GM12864 (cell line): Measurements from ENCODE around the gene PRRX1.
A peak's percentile ranks its signal among the peaks of the same experiment; 100 is the strongest.

ENCODE experiments used
- DNase-seq: peaks from one replicate; pipeline ENCODE4 v3.0.0-alpha.2; 2011; ENCODE audit warnings: low read depth
- H3K4me3 ChIP-seq: 2 replicates; pipeline ENCODE4 v1.5.1; 2011; ENCODE audit warnings: mild to moderate bottlenecking, low read depth, low read length, control low read depth
- CTCF ChIP-seq: IDR thresholded peaks from 2 replicates; pipeline ENCODE4 v1.5.1; 2011; ENCODE audit warnings: low read depth, mild to moderate bottlenecking, moderate library complexity, low read length, control low read depth, inconsistent platforms; ENCODE audit errors: missing control alignments

PRRX1 gene

GRCh38 chr1:170664093-170664827, at the start of gene PRRX1:
Gene PRRX1 (plus strand): TSS chr1:170664131. CDS start chr1:170664219, 88 bp downstream.
- no peak for TF ChIP-seq CTCF
- no peak within 1 kb of the TSS for H3K4me3 ChIP-seq
- no peak for DNase-seq

- H3K4me3 ChIP-seq, result no peak overlapping the region
- no peak for DNase-seq
- TF ChIP-seq CTCF, result no peak
Measured at GRCh38 chr1:170617591-170618330, 46.2 kb upstream of the PRRX1 start.

GRCh38 chr1:170618421-170618820, 45.5 kb upstream of the PRRX1 start:
- no peak for DNase-seq
- no peak overlapping the region for H3K4me3 ChIP-seq
- no peak for TF ChIP-seq CTCF

GRCh38 chr1:170619241-170620028, 44.5 kb upstream of the PRRX1 start:
- no peak for TF ChIP-seq CTCF
- DNase-seq, result no peak

GRCh38 chr1:170620164-170620563, 43.8 kb upstream of the PRRX1 start:
- no peak for TF ChIP-seq CTCF
- no peak for DNase-seq
- no peak overlapping the region for H3K4me3 ChIP-seq

More at GRCh38 chr1:170619241-170620028, 44.5 kb upstream of the PRRX1 start:
- H3K4me3 ChIP-seq, result no peak overlapping the region

GRCh38 chr1:170623171-170623570, 40.8 kb upstream of the PRRX1 start:
- peak; percentile 5 for DNase-seq
- TF ChIP-seq CTCF, result no peak
- no peak overlapping the region for H3K4me3 ChIP-seq
